GM21367 (cell line): Measurements from ENCODE around the gene LHX3.

Experiments used
- ATAC-seq: cut with Tn5 transposase; IDR thresholded peaks from one replicate; pipeline ENCODE4 v1.9.1; 2021; ENCODE audit not compliant: unreplicated experiment

Gene LHX3

GRCh38 chr9:136228107-136228875, 23.4 kb upstream of the LHX3 start:
- ATAC-seq = no peak

- no peak for ATAC-seq
These were observed 21.9 kb upstream of the LHX3 start for GRCh38 chr9:136226680-136227407.

- peak; percentile 55 for ATAC-seq
These were observed 21.1 kb upstream of the LHX3 start for GRCh38 chr9:136225748-136226679.

GRCh38 chr9:136225366-136225747, 20.4 kb upstream of the LHX3 start:
- peak; percentile 43 for ATAC-seq

- no peak for ATAC-seq
These were observed 19.1 kb upstream of the LHX3 start for GRCh38 chr9:136223871-136224640.

- ATAC-seq = no peak
These were observed 18.0 kb upstream of the LHX3 start for GRCh38 chr9:136222906-136223285.

- ATAC-seq = no peak
These were observed 17.4 kb upstream of the LHX3 start for GRCh38 chr9:136222166-136222905.

- no peak for ATAC-seq
These were observed 15.2 kb upstream of the LHX3 start for GRCh38 chr9:136220017-136220729.

- no peak for ATAC-seq
These were observed 14.3 kb upstream of the LHX3 start for GRCh38 chr9:136219276-136219675.

- no peak for ATAC-seq
These were observed 13.7 kb upstream of the LHX3 start for GRCh38 chr9:136218673-136219072.

- no peak for ATAC-seq
These were observed 13.3 kb upstream of the LHX3 start for GRCh38 chr9:136218271-136218670.

- no peak for ATAC-seq
These were observed 11.8 kb upstream of the LHX3 start for GRCh38 chr9:136216541-136217244.

- no peak for ATAC-seq
These were observed 8.8 kb upstream of the LHX3 start for GRCh38 chr9:136213733-136214132.

- no peak for ATAC-seq
These were observed 7.5 kb upstream of the LHX3 start for GRCh38 chr9:136212345-136212950.

GRCh38 chr9:136211441-136212344, 6.8 kb upstream of the LHX3 start:
- no peak for ATAC-seq

GRCh38 chr9:136211006-136211405, 6.1 kb upstream of the LHX3 start:
- ATAC-seq = no peak

- no peak for ATAC-seq
These were observed 5.3 kb upstream of the LHX3 start for GRCh38 chr9:136210276-136210675.
